ENCODE results near the gene MYCN. TPM values are rescaled to one million over a fixed set of nuclear protein-coding genes. Genes with fewer than 3 reads are reported as not detected.

The MYCN gene
- total RNA-seq, 1 donor from 2014 or later = 2.2 TPM

- no peak for DNase-seq (ENCODE audit: low spot score)
Observed at GRCh38 chr2:15976354-15976753, 36.0 kb downstream of the MYCN start.

- DNase-seq (ENCODE audit: low spot score) = no peak
Observed at GRCh38 chr2:15979051-15979758, 38.9 kb downstream of the MYCN start.

- no peak for DNase-seq (ENCODE audit: low spot score)
Observed at GRCh38 chr2:15979759-15980604, 39.6 kb downstream of the MYCN start.

- DNase-seq (ENCODE audit: low spot score) = no peak
Observed at GRCh38 chr2:15980605-15981098, 40.3 kb downstream of the MYCN start.

- no peak for DNase-seq (ENCODE audit: low spot score)
Observed at GRCh38 chr2:15981646-15982045, 41.3 kb downstream of the MYCN start.

GRCh38 chr2:15982285-15983044, 42.1 kb downstream of the MYCN start:
- DNase-seq (ENCODE audit: low spot score) = no peak

GRCh38 chr2:15983496-15983895, 43.1 kb downstream of the MYCN start:
- no peak for DNase-seq (ENCODE audit: low spot score)

- DNase-seq (ENCODE audit: low spot score) = peak; percentile 66
Observed at GRCh38 chr2:15984368-15985255, 44.3 kb downstream of the MYCN start.

GRCh38 chr2:15985531-15985930, 45.2 kb downstream of the MYCN start:
- no peak for DNase-seq (ENCODE audit: low spot score)

- DNase-seq (ENCODE audit: low spot score) = no peak
Observed at GRCh38 chr2:15986068-15986560, 45.8 kb downstream of the MYCN start.

GRCh38 chr2:15986644-15987043, 46.3 kb downstream of the MYCN start:
- DNase-seq (ENCODE audit: low spot score) = no peak

GRCh38 chr2:15988733-15989132, 48.4 kb downstream of the MYCN start:
- DNase-seq (ENCODE audit: low spot score) = no peak

GRCh38 chr2:15989559-15989958, 49.2 kb downstream of the MYCN start:
- DNase-seq (ENCODE audit: low spot score) = peak; percentile 51

- no peak for DNase-seq (ENCODE audit: low spot score)
Observed at GRCh38 chr2:15990151-15991101, 50.1 kb downstream of the MYCN start.

- no peak for DNase-seq (ENCODE audit: low spot score)
Observed at GRCh38 chr2:15991231-15991630, 50.9 kb downstream of the MYCN start.

- DNase-seq (ENCODE audit: low spot score) = no peak
Observed at GRCh38 chr2:15992457-15993231, 52.3 kb downstream of the MYCN start.

GRCh38 chr2:15993232-15993610, 52.9 kb downstream of the MYCN start:
- no peak for DNase-seq (ENCODE audit: low spot score)

GRCh38 chr2:15993666-15994065, 53.3 kb downstream of the MYCN start:
- DNase-seq (ENCODE audit: low spot score) = no peak

- no peak for DNase-seq (ENCODE audit: low spot score)
Observed at GRCh38 chr2:15995603-15996002, 55.3 kb downstream of the MYCN start.
